Measurements from ENCODE around the gene EPAS1. TPM values are rescaled to one million over a fixed set of nuclear protein-coding genes. Genes with fewer than 3 reads are reported as not detected.

EPAS1 gene
- total and polyA plus RNA-seq, 12 donors = 112 to 415 (median 201) TPM

GRCh38 chr2:46411985-46412384, 114.8 kb downstream of the EPAS1 start:
- no peak overlapping the region for H3K27ac ChIP-seq
- intact Hi-C loops (cut with DNase I) = no loop called here
- peaks cover 0 to 22% (median 8%) of the 10 kb centered on the region in 11 donors for H3K9me3 ChIP-seq
- H3K4me3 ChIP-seq = no peak overlapping the region
- WGBS, 2 donors = 80 to 90% methylated on average over 1 of the region's 1 CpG
- H3K36me3 ChIP-seq = no peaks in the 10 kb centered on the region
- H3K4me1 ChIP-seq = peaks cover 0 to 18% (median 4%) of the 10 kb centered on the region in 9 donors
- DNase-seq (no peak), ATAC-seq (no peak)
- no peaks in the 10 kb centered on the region for H3K27me3 ChIP-seq
- no peak for TF ChIP-seq CTCF (IDR thresholded peaks at IDR 0.05)

- Histone ChIP-seq H3K4me3 (no peak overlapping the region), H3K4me1 (peaks cover 0 to 18% (median 4%) of the 10 kb centered on the region in 9 donors), H3K27me3 (no peaks in the 10 kb centered on the region), H3K27ac (no peak overlapping the region), H3K36me3 (no peaks in the 10 kb centered on the region), H3K9me3 (peaks cover 0 to 30% (median 10%) of the 10 kb centered on the region in 11 donors)
- WGBS, 2 donors = 91 to 93% methylated on average over 2 of the region's 2 CpGs
- no peak for TF ChIP-seq CTCF (IDR thresholded peaks at IDR 0.05)
- no peak for ATAC-seq
- intact Hi-C loops (cut with DNase I) = no loop called here
- no peak for DNase-seq
Observed at GRCh38 chr2:46413111-46413510, 115.9 kb downstream of the EPAS1 start.

- Histone ChIP-seq H3K36me3 (no peaks in the 10 kb centered on the region), H3K27ac (no peak overlapping the region), H3K9me3 (peaks cover 0 to 35% (median 10%) of the 10 kb centered on the region in 11 donors), H3K27me3 (no peaks in the 10 kb centered on the region), H3K4me3 (no peak overlapping the region), H3K4me1 (peaks cover 0 to 15% (median 4%) of the 10 kb centered on the region in 9 donors)
- intact Hi-C loops (cut with DNase I) = no loop called here
- no peak for TF ChIP-seq CTCF (IDR thresholded peaks at IDR 0.05)
- ATAC-seq = no peak
- no peak for DNase-seq
Observed at GRCh38 chr2:46413631-46414030, 116.4 kb downstream of the EPAS1 start.

GRCh38 chr2:46414701-46415100, 117.5 kb downstream of the EPAS1 start:
- Histone ChIP-seq H3K36me3 (no peaks in the 10 kb centered on the region), H3K27ac (no peak overlapping the region), H3K4me3 (no peak overlapping the region), H3K4me1 (peaks cover 0 to 12% (median 0%) of the 10 kb centered on the region in 9 donors), H3K27me3 (no peaks in the 10 kb centered on the region), H3K9me3 (peaks cover 0 to 37% (median 10%) of the 10 kb centered on the region in 11 donors)
- TF ChIP-seq CTCF (IDR thresholded peaks at IDR 0.05) = no peak
- intact Hi-C loops (cut with DNase I) = no loop called here
- ATAC-seq (no peak), DNase-seq (no peak)
- 77 to 79% methylated on average over 1 of the region's 1 CpG for WGBS, 2 donors

Data from heart right ventricle (tissue), 16 donors.